PC-3 (cell line): ENCODE results near the gene LSMEM2. TPM values are rescaled to one million over a fixed set of nuclear protein-coding genes. Genes with fewer than 3 reads are reported as not detected.
"Not testable (repeated sequence)": the region's sequence is repeated elsewhere in the genome, so short reads cannot be mapped to it uniquely, and the experiment has no call there.

Experiments used
- ATAC-seq: fragments of 200-7000 bp; cut with Tn5 transposase; 2 replicates; pipeline ENCODE4 v1.9.1; 2020; ENCODE audit warnings: mild to moderate bottlenecking, moderate library complexity
- BruUV-seq: library from RNA; stranded (reverse); fragments of 400-500 nt; replicated peaks from 2 replicates; lab custom pipeline; 2021; lab: Mats Ljungman, UMichigan
- CTCF ChIA-PET: fragments of 300-600 bp; sonication (Branson Sonifier 250); formaldehyde crosslinking; loops from one replicate; lab custom pipeline; 2022; ENCODE audit warnings: antibody characterized with exemption; lab: Charles Lee
- POLR2A ChIA-PET: fragments of 300-600 bp; sonication (Branson Sonifier 250); formaldehyde crosslinking; loops from one replicate; lab custom pipeline; 2022; ENCODE audit warnings: antibody characterized with exemption; ENCODE audit not compliant: unreplicated experiment; lab: Charles Lee
- DNase-seq: peaks from one replicate; pipeline ENCODE4 v3.0.0-alpha.2; 2015
- H2AFZ ChIP-seq: fragments of 300-600 bp; sonication (generic); 2 replicates; pipeline ENCODE4 v1.6.0; 2016; ENCODE audit warnings: antibody characterized with exemption, low read length
- H3F3A ChIP-seq: fragments of 300-600 bp; sonication (generic); one replicate; pipeline ENCODE4 v1.6.0; 2017; ENCODE audit warnings: antibody characterized with exemption, low read length, control low read depth, mild to moderate bottlenecking; ENCODE audit not compliant: unreplicated experiment
- H3K27ac ChIP-seq: fragments of 300-600 bp; sonication (generic); 2 replicates; pipeline ENCODE4 v1.5.1; 2016; ENCODE audit warnings: mild to moderate bottlenecking, low read length
- H3K27me3 ChIP-seq: fragments of 300-600 bp; sonication (generic); 2 replicates; pipeline ENCODE4 v1.6.1; 2016; ENCODE audit warnings: low read length, mixed read lengths
- H3K36me3 ChIP-seq: fragments of 300-600 bp; sonication (generic); 2 replicates; pipeline ENCODE4 v1.6.1; 2016; ENCODE audit warnings: low read depth, mixed run types, low read length, mixed read lengths
- H3K4me1 ChIP-seq: fragments of 300-600 bp; sonication (generic); 2 replicates; pipeline ENCODE4 v1.5.1; 2016; ENCODE audit warnings: low read length; ENCODE audit not compliant: insufficient read depth
- H3K4me2 ChIP-seq: fragments of 300-600 bp; sonication (generic); 2 replicates; pipeline ENCODE4 v1.6.0; 2016; ENCODE audit warnings: low read length
- H3K4me3 ChIP-seq: fragments of 300-600 bp; sonication (generic); 2 replicates; pipeline ENCODE4 v1.5.1; 2016; ENCODE audit warnings: mild to moderate bottlenecking, low read length, mixed read lengths
- H3K79me2 ChIP-seq: fragments of 300-600 bp; sonication (generic); 2 replicates; pipeline ENCODE4 v1.6.1; 2017; ENCODE audit warnings: low read length, mixed read lengths
- H3K9ac ChIP-seq: fragments of 300-600 bp; sonication (generic); 2 replicates; pipeline ENCODE4 v1.6.0; 2016; ENCODE audit warnings: mild to moderate bottlenecking, low read length
- H3K9me2 ChIP-seq: fragments of 300-600 bp; sonication (generic); replicated peaks from 2 replicates; pipeline ENCODE4 v1.6.1; 2016; ENCODE audit warnings: mixed run types, low read length, mixed read lengths
- H3K9me3 ChIP-seq: fragments of 300-600 bp; sonication (generic); 2 replicates; pipeline ENCODE4 v1.6.1; 2016; ENCODE audit warnings: low read length, mixed read lengths
- H4K20me1 ChIP-seq: fragments of 300-600 bp; sonication (generic); 2 replicates; pipeline ENCODE4 v1.6.1; 2016; ENCODE audit warnings: low read length, mixed read lengths
- CTCF ChIP-seq: fragments of 300-600 bp; sonication (generic); conservative IDR thresholded peaks from 2 replicates; pipeline ENCODE4 v1.5.1; 2017; ENCODE audit warnings: antibody characterized with exemption, low read depth, mild to moderate bottlenecking, low read length
- EZH2 ChIP-seq: fragments of 300-600 bp; sonication (generic); IDR thresholded peaks from one replicate; pipeline ENCODE4 v1.6.1; 2017; ENCODE audit warnings: antibody characterized with exemption, mild to moderate bottlenecking, low read length; ENCODE audit not compliant: unreplicated experiment
- EZH2phosphoT487 ChIP-seq: fragments of 300-600 bp; sonication (generic); IDR thresholded peaks from 2 replicates; pipeline ENCODE4 v1.6.1; 2018; ENCODE audit warnings: mild to moderate bottlenecking, antibody characterized with exemption, low read length, borderline replicate concordance
- intact Hi-C: fragments of 100-400 bp; cut with micrococcal nuclease; formaldehyde crosslinking; loops from 2 replicates; pipeline ENCODE4 v1.9.0; 2023
- total RNA-seq: library from RNA; depleted of rRNA; stranded (reverse); fragments of >200 nt; gene quantifications from 2 replicates; pipeline ENCODE4 v1.2.3, GENCODE V29; 2014

The LSMEM2 gene
- total RNA-seq, 1 experiment from 2014 or later = not detected

DNA sequence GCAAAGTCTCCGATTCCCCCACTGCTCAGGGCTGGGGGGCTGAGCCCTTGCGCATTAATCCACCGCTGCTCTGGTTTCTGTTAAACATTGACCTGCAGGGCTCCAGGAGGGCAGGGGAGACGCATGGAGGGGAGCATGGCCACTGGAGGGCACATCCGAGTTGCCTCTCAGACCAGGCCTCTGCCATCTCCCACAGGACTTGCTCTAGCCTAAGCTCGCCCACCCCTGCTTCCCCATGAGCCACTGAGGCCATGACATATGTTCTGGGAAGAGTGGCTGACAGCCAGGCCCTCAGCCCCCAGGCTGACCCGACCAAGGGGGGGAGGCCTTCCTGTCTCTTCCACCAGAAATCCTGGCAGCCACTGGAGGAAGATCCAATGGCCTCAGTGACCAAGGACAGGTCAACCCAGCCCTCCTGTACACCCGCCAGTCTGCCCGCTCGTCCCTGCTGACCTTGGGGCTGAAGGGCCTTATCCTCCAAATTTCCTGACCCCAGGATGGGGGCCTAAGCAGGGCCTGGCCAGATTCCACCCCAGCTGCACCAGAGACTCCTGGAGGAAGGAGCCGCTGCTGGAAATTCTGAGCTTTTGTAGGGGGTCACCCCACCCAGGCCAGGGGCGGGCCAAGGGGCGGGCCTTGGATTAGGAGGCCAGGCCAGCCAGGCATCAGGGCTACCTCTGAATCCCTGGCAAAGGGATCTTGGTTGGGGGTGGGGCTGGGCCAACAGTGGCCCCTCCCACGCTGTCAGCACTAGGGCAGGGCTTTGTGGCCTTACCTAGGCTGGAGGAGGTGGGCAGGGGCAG lies 24.3 kb downstream of the LSMEM2 start, which contains the start of gene HYAL1:
Gene HYAL1, minus strand, starts transcription at position 562 of the 803 bp plus-strand sequence. CDS start 618 bp downstream, outside the sequence.
- H3F3A ChIP-seq = no peaks in the 10 kb centered on the region
- peaks cover 11% of the 10 kb centered on the region for H3K79me2 ChIP-seq
- TF ChIP-seq CTCF (peak; percentile 28), EZH2 (no peak)
- H3K4me2 ChIP-seq = no peak within 1 kb of the TSS
- ChIA-PET POLR2A (no interaction called here), CTCF (interaction anchor here (0.6 to 1.0 kb wide), 2 partner anchors 21 to 170 kb away, joined by 4 to 22 read pairs; no protein-coding TSS in a partner anchor)
- intact Hi-C loops = no loop called here
- H3K4me3 ChIP-seq = no peak within 1 kb of the TSS
- H4K20me1 ChIP-seq = no peaks in the 10 kb centered on the region
- BruUV-seq = no TSS peak
- DNase-seq = no peak
- no peaks in the 10 kb centered on the region for H3K9me2 ChIP-seq
- H2AFZ ChIP-seq = no peak within 1 kb of the TSS
- no peak within 1 kb of the TSS for H3K9ac ChIP-seq
- no peaks in the 10 kb centered on the region for H3K27me3 ChIP-seq
- no peak within 1 kb of the TSS for H3K27ac ChIP-seq
- 0 out of 2 replicates have a peak, but pooled peaks cover 5% of the 10 kb centered on the region for H3K9me3 ChIP-seq
- H3K36me3 ChIP-seq = no peaks in the 10 kb centered on the region; the same call in 1 of the 2 replicates
- ATAC-seq = no peak
- peaks cover 18% of the 10 kb centered on the region for H3K4me1 ChIP-seq

DNA sequence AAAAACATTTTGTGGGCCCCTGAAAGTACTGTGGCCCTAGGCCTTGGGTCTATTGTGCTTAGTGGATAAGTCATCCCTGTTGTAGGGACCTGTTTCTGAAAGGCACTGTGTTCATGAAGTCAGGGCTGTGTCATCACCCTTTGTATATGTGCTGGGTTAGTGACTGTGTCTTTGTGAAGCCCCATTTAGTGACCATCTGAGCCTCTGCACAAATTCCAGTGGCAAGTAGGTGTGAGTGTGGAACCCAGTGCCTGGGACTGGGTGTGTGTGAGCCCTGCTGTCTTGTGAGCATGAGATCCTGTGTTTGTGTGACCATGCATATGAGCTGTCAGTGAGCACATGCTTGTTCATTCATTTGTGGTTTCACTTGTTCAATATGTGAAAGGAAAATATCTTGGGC lies 25.7 kb downstream of the LSMEM2 start:
- intact Hi-C loops = no loop called here
- CTCF ChIA-PET = no interaction called here
- no peaks in the 10 kb centered on the region; the same call in 1 of the 2 replicates for H3K36me3 ChIP-seq
- 0 out of 2 replicates have a peak, but pooled peaks cover 5% of the 10 kb centered on the region for H3K9me3 ChIP-seq
- no peaks in the 10 kb centered on the region for H3K9me2 ChIP-seq
- no peak overlapping the region for H3K27ac ChIP-seq
- H2AFZ ChIP-seq = no peak overlapping the region
- no peaks in the 10 kb centered on the region for H3F3A ChIP-seq
- ATAC-seq (no peak), DNase-seq (peak; percentile 33)
- POLR2A ChIA-PET = no interaction called here
- peaks cover 10% of the 10 kb centered on the region for H3K4me1 ChIP-seq
- 0 out of 2 replicates have a peak, but pooled peaks cover 3% of the 10 kb centered on the region for H3K79me2 ChIP-seq
- BruUV-seq = no TSS peak
- no peak overlapping the region for H3K9ac ChIP-seq
- no peak for TF ChIP-seq EZH2phosphoT487
- TF ChIP-seq EZH2 = no peak
- no peak for TF ChIP-seq CTCF
- H3K27me3 ChIP-seq = no peaks in the 10 kb centered on the region
- H3K4me2 ChIP-seq = no peak overlapping the region
- no peaks in the 10 kb centered on the region for H4K20me1 ChIP-seq
- no peak overlapping the region for H3K4me3 ChIP-seq

DNA sequence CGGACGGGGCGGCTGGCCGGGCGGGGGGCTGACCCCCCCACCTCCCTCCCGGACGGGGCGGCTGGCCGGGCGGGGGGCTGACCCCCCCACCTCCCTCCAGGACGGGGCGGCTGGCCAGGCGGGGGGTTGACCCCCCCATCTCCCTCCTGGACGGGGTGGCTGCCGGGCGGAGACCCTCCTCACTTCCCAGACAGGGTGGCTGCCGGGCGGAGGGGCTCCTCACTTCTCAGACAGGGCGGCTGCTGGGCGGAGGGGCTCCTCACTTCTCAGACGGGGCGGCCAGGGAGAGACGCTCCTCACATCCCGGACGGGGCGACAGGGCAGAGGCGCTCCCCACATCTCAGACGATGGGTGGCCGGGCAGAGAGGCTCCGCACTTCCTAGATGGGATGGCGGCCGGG lies 33.2 kb downstream of the LSMEM2 start:
- CTCF ChIA-PET, H3K79me2 ChIP-seq, H3K36me3 ChIP-seq, H2AFZ ChIP-seq, H3K27ac ChIP-seq, DNase-seq, POLR2A ChIA-PET, H3F3A ChIP-seq, H3K4me3 ChIP-seq, H3K9ac ChIP-seq, H3K27me3 ChIP-seq, BruUV-seq, H3K9me2 ChIP-seq, H4K20me1 ChIP-seq, H3K4me2 ChIP-seq, H3K9me3 ChIP-seq, ATAC-seq, intact Hi-C loops: not testable (repeated sequence)
- H3K4me1 ChIP-seq = peaks cover 12% of the 10 kb centered on the region
